ENCODE results near the gene SPON2. TPM values are rescaled to one million over a fixed set of nuclear protein-coding genes. Genes with fewer than 3 reads are reported as not detected.
A peak's percentile ranks its signal among the peaks of the same experiment; 100 is the strongest.

SPON2 gene
- total and polyA plus RNA-seq, 2 of the 4 experiments (the other 2 are of a cell fraction), result 21.1 to 177 TPM

DNA sequence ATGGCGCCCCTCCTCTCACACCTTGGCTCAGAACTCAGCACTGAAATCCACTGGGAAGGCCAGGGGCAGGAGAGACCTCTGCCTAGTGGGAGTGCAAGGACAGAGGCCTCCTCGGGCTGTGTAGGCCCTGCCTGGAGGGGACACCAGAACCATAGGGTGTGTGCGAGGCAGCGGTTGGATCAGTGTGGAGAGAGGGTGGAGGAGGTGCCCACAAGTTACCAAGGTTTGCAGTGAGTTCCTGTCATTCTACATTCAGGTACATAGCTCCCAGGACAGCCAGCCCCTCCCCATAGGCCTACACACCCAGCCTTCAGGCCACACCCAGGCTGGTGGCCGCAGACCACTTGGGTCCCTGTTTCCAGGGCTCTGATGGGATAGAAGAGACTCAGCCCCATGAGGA is 19.2 kb upstream of the SPON2 start:
- peaks cover 33% of the 10 kb centered on the region for H3K4me1 ChIP-seq (ENCODE audit: control insufficient read depth, insufficient read depth, low read length)
- H2AFZ ChIP-seq (replicated peaks; ENCODE audit: low read length, poor library complexity), result peak overlapping the region; percentile 73
- H2AK5ac ChIP-seq (ENCODE audit: low read depth, low read length), result peak overlapping the region; percentile 100
- peak overlapping the region; percentile 95; the same call in 2 of the 3 replicates for H2BK15ac ChIP-seq (ENCODE audit: low read depth, low read length)
- peaks cover 0 to 29% of the 10 kb centered on the region in 2 experiments; a peak in 2 of 4 replicates for H3K79me1 ChIP-seq (ENCODE audit: low read depth in 1 of 2, low read length in 2 of 2)
- peak overlapping the region; percentile 61 for H3K9ac ChIP-seq (ENCODE audit: low read depth, low read length)
- WGBS, 2 experiments (ENCODE audit: extremely low coverage in 2 of 2, insufficient read length in 1 of 2), result no CpG with 5 or more reads among the region's 5 CpGs
- H3K23ac ChIP-seq (ENCODE audit: low read depth, low read length), result peak overlapping the region; percentile 84
- ATAC-seq (ENCODE audit: low read depth), result peak; percentile 0
- H4K20me1 ChIP-seq (ENCODE audit: insufficient read depth, low read length), result no peaks in the 10 kb centered on the region
- intact Hi-C loops (cut with micrococcal nuclease) (no loop called here), dilution Hi-C loops (cut with HindIII; ENCODE audit: low sequenced_read_pairs, unreplicated experiment) (no loop called here), in situ Hi-C loops (cut with MboI; ENCODE audit: low sequenced_read_pairs) (no loop called here)
- CTCF ChIA-PET, result interaction anchor here (1.0 to 1.3 kb wide), 3 partner anchors 8 to 27 kb away, joined by 3 to 9 read pairs (median 4); no protein-coding TSS in a partner anchor
- H3K14ac ChIP-seq (replicated peaks; ENCODE audit: low read depth, low read length), result peak overlapping the region; percentile 97
- peak overlapping the region; percentile 69; the same call in 1 of the 2 replicates for H3K56ac ChIP-seq (ENCODE audit: extremely low read depth, insufficient read depth, low read length)
- POLR2A ChIA-PET (ENCODE audit: unreplicated experiment), result interaction anchor here (0.8 to 1.5 kb wide), 3 partner anchors 8 to 11 kb away, joined by 3 to 5 read pairs (median 5); no protein-coding TSS in a partner anchor
- H3K36me3 ChIP-seq (ENCODE audit: control insufficient read depth, insufficient read depth, low read length), result no peaks in the 10 kb centered on the region; the same call in 1 of the 2 replicates
- peak overlapping the region; percentile 98 for H2BK120ac ChIP-seq (ENCODE audit: low read depth, low read length)
- TF ChIP-seq USF2 (IDR thresholded peaks at IDR 0.05; ENCODE audit: low read depth, low read length), result no peak
- TF ChIP-seq, protein P1, sequence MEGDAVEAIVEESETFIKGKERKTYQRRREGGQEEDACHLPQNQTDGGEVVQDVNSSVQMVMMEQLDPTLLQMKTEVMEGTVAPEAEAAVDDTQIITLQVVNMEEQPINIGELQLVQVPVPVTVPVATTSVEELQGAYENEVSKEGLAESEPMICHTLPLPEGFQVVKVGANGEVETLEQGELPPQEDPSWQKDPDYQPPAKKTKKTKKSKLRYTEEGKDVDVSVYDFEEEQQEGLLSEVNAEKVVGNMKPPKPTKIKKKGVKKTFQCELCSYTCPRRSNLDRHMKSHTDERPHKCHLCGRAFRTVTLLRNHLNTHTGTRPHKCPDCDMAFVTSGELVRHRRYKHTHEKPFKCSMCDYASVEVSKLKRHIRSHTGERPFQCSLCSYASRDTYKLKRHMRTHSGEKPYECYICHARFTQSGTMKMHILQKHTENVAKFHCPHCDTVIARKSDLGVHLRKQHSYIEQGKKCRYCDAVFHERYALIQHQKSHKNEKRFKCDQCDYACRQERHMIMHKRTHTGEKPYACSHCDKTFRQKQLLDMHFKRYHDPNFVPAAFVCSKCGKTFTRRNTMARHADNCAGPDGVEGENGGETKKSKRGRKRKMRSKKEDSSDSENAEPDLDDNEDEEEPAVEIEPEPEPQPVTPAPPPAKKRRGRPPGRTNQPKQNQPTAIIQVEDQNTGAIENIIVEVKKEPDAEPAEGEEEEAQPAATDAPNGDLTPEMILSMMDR (conservative IDR thresholded peaks at IDR 0.05; ENCODE audit: low read depth, low read length), result no peak
- no peak for TF ChIP-seq RAD21 (IDR thresholded peaks at IDR 0.05; ENCODE audit: low read length)
- no peak for TF ChIP-seq CHD1 (IDR thresholded peaks at IDR 0.05; ENCODE audit: low read depth, low read length)
- TF ChIP-seq POLR2A (IDR thresholded peaks at IDR 0.05; ENCODE audit: low read depth, low read length), result no peak
- no peak for TF ChIP-seq NFE2L2 (IDR thresholded peaks at IDR 0.05; ENCODE audit: low read depth, low read length)
- no peak for TF ChIP-seq MAFK (IDR thresholded peaks at IDR 0.05; ENCODE audit: low read depth, low read length)
- TF ChIP-seq MXI1 (IDR thresholded peaks at IDR 0.05; ENCODE audit: borderline replicate concordance, low read depth, low read length), result no peak
- TF ChIP-seq RFX5 (IDR thresholded peaks at IDR 0.05; ENCODE audit: low read depth, low read length), result no peak
- H3K27ac ChIP-seq (ENCODE audit: insufficient read depth, low read length), result peak overlapping the region; percentile 97
- H3K4ac ChIP-seq (ENCODE audit: low read depth, low read length), result peak overlapping the region; percentile 98
- peak overlapping the region; percentile 97 for H4K91ac ChIP-seq (ENCODE audit: insufficient read depth, low read depth, low read length)
- DNase-seq, result no peak
- peak overlapping the region; percentile 53 for H3K18ac ChIP-seq (ENCODE audit: low read depth, low read length)
- H4K8ac ChIP-seq (ENCODE audit: low read depth in 2 of 2, low read length in 2 of 2), result peak overlapping the region; percentile 92 to 95
- BruUV-seq (replicated peaks), result no TSS peak
- peak overlapping the region; percentile 82 for H4K5ac ChIP-seq (ENCODE audit: low read depth, low read length)
- no peak overlapping the region for H3K4me3 ChIP-seq (ENCODE audit: insufficient read depth, low read depth, low read length)
- no peaks in the 10 kb centered on the region for H3K9me3 ChIP-seq (ENCODE audit: control insufficient read depth, insufficient read depth, low read length)
- H2AK9ac ChIP-seq (replicated peaks; ENCODE audit: low read depth, low read length, poor library complexity), result peak overlapping the region; percentile 96
- H3K9me1 ChIP-seq (ENCODE audit: insufficient read depth, low read length), result peaks cover 21% of the 10 kb centered on the region
- H2BK5ac ChIP-seq (ENCODE audit: low read depth, low read length, poor library complexity, severe bottlenecking), result peak overlapping the region; percentile 93
- peak overlapping the region; percentile 97 for H2BK20ac ChIP-seq (ENCODE audit: low read depth, low read length)
- no peaks in the 10 kb centered on the region for H3K27me3 ChIP-seq (ENCODE audit: control insufficient read depth, insufficient read depth, low read length)
- no peak overlapping the region for H3K4me2 ChIP-seq (ENCODE audit: low read depth, low read length)

Data from IMR-90 (cell line).